GM19463 (cell line): ENCODE measurements around the gene GANC.

Experiments used
- ATAC-seq: cut with Tn5 transposase; IDR thresholded peaks from one replicate; pipeline ENCODE4 v1.9.1; 2021; ENCODE audit warnings: mild to moderate bottlenecking, moderate library complexity; ENCODE audit not compliant: unreplicated experiment

GANC gene

GRCh38 chr15:42375252-42375651 lies 102.3 kb downstream of the GANC start:
- ATAC-seq = no peak

GRCh38 chr15:42375941-42376340 lies 102.9 kb downstream of the GANC start:
- ATAC-seq = no peak

GRCh38 chr15:42378011-42378410 lies 105.0 kb downstream of the GANC start:
- no peak for ATAC-seq

GRCh38 chr15:42384597-42384996 lies 111.6 kb downstream of the GANC start:
- ATAC-seq = no peak

GRCh38 chr15:42385206-42385979 lies 112.4 kb downstream of the GANC start:
- ATAC-seq = no peak

GRCh38 chr15:42385980-42386700 lies 113.1 kb downstream of the GANC start:
- ATAC-seq = no peak

GRCh38 chr15:42387603-42388002 lies 114.6 kb downstream of the GANC start:
- no peak for ATAC-seq

- ATAC-seq = no peak
Observed at GRCh38 chr15:42392309-42393024, 119.5 kb downstream of the GANC start.

- ATAC-seq = no peak
Observed at GRCh38 chr15:42394106-42394505, 121.1 kb downstream of the GANC start.

GRCh38 chr15:42395838-42396237 lies 122.8 kb downstream of the GANC start:
- ATAC-seq = no peak

GRCh38 chr15:42401544-42402454 lies 128.8 kb downstream of the GANC start:
- no peak for ATAC-seq

GRCh38 chr15:42402455-42403205 lies 129.6 kb downstream of the GANC start:
- ATAC-seq = no peak

GRCh38 chr15:42403389-42403788 lies 130.4 kb downstream of the GANC start:
- no peak for ATAC-seq

- no peak for ATAC-seq
Observed at GRCh38 chr15:42404461-42405235, 131.6 kb downstream of the GANC start.

GRCh38 chr15:42405863-42406482 lies 133.0 kb downstream of the GANC start:
- ATAC-seq = no peak
